GM19395 (cell line): ENCODE data around the gene COBL.

ENCODE experiments used
- ATAC-seq: cut with Tn5 transposase; IDR thresholded peaks from one replicate; pipeline ENCODE4 v1.9.1; 2021; ENCODE audit warnings: mild to moderate bottlenecking, moderate library complexity; ENCODE audit not compliant: unreplicated experiment

The COBL gene

DNA sequence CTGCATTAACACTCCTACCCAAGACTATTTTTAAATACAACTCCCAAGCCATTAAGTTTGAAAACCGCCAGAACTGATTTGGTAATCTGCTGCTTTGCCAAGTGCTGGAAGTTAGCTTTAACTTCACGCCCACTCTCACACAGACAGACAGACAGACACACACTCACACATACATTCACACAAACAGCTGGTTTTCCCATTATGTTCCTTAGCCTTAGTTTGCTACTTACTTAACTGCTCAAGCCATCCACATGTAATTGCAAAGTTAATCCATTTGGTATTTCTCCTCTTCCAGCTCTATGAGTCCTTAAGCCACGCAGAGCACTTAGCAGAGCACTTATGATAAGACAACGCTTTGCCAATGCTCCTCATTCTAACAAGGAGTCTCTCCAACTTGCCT lies 8.3 kb downstream of the COBL start:
- no peak for ATAC-seq

DNA sequence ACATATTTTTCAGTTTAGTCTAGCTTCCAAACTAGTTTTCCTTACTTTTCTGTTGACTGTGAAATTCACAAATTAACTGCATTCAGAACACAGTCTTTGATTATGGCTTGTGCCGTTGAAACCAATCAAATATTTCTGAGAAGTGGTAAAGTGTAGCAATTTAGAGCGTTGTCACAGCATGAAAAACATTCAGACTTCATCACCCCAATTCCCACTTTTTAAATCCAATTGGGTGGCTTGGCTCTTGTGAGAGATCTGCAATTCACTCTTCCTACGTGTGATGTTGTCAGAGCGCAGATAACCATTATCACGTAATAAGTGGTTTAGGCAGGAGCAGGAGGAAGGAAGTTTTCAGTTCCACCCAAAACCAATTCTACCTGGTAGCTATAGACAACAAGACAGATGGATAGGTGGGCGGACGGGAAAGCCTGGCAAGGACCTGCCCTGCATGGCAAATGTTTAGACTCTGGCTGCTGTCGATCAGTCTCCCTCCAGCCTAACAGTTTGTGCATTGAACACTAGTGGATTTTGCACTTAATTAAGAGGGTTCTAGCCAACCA lies 8.9 kb downstream of the COBL start:
- no peak for ATAC-seq

DNA sequence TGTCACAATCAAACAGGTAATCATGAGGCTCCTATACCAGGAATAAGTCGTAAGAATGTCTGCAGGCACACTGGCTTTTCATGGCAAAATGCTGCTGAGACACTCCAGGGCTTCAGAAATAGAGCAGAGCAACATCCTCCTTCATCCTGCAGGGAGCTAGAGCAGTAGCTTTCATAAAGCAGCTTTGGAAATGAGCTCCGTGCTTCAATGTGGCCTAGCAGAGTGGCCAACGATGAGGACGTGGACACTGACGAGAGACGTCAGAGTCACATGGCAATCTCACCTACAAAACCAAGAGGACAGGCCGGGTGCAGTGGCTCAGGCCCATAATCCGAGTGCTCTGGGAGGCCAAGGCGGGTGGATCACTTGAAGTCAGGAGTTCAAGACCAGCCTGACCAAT lies 9.8 kb downstream of the COBL start:
- no peak for ATAC-seq

DNA sequence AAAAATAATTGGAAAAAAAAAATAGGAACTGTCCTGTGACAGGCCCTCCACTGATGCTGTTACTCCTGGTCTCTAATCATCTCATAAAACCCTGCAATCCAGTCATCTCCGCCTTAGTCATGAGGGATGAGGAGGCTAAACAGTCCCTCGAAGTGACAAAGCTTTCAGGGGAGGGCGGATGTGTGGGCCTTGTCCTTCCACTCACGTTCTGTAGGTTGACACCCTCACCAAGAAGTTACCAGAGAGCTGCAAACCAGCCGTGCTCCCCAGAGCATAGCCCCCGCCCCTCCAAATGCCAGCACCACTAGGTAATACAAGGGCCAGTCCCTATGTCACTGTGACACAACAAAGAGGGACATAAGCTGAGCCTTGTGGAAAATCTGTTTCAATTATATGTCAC lies 11.9 kb downstream of the COBL start:
- no peak for ATAC-seq

DNA sequence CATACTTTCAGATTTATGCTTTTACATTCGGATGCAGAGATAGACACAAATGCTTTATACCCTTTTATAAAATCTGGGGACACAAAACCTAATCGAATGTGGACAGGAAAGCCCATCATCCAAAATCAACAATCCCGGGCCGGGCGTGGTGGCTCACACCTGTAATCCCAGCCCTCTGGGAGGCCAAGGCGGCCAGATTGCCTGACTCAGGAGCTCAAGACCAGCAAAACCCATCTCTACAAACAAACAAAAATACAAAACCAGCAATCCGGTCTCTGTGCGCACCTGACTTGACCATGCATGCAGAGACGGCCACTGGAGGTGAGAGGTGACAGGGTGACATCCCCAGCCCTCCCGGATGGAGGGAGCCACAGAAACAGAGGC lies 13.5 kb downstream of the COBL start:
- ATAC-seq: no peak

DNA sequence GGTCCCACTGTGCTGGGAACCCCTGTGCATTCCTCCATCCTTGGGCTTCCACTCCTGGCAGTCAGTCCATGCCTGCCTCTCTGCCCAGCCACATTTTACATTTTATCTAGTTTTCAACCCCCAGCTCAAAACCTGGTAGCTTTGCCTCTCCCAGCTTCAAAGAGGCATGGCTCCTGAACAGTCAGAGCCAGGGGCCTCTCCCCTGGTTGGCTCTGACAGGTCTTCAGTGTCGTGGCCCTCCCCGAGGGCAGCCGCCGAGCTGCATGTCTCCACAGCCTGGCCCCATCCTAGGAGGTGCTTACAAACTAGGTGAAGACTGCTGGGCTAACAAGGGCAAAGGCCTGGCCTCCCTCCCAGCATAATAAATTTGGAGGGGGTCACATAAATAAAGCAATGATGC lies 14.8 kb downstream of the COBL start:
- ATAC-seq: no peak

DNA sequence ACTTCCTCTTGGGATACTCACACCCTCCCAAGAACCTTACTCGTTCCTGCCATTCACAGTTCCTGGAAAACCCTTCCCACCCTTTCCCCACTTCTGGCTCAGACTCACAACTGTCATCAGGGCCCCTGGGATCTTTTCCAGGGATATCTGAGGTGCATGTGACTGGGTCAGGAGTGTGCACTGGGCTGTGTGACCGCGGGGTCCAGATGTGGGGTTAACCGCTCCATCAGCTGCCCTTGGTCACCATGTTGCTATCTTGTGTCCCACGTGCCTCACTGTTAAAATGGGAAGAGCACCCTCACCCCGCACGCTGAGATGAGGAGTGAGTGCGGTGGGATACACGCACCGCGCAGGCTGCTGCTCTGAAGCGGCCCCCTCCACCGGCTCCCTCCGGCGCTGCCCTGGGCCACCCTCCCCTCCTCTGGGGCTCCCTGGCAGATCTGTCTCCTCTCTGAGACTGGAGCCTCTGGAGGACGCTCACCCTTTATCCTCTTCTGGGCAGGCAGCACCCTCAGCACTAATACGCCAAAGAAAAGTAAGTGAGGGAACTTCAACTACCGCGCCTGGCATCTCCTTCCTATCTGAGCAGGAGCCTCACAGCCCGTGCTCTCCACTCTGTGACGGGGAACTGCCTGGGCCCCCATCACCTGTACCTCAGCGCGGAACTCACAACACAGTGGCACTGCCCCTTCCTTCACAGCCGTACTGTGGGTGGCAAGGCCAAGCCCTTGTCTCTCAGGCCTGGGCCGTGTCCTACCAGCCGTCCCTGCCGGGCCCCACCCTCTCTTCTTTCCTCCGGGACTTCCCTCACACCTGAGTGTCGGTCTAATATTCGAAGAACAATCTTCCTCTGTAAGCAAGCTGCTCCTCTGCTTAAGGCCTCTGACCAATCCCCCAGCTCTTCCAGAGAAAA lies 15.6 kb downstream of the COBL start:
- no peak for ATAC-seq

DNA sequence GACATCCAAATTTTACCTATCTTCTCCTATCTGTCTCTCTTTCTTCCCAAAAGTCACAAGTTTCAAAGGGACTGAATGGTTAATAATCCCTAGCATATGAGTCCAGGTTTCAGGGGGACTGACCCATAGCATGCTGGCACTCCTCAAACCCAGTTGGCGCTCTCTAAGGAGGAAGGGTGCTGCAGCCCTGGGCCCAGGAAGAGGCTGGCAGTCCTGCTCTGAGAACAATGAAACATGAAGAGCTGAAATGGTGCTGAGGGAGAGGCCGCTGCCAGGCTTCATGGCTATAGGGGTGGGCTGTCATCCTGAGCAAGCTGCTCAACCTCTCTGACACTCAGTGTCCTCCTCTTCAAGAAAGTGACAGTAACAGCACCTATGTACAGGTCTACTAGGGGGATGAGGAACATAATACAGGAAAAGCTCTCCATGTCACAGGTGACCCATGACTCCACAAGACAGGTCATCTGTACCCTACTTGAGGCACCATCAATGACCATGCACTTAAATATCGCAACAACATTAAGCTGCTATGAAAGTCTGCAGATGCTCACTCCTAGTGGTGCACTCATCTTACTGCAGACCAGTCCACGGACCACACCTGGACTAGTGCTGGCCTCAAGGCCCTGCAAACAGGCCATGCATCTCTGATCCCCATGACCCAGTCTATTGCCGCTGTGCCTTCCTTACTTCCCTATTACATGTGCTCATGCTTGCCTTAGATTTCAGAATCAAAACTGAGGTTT lies 17.0 kb downstream of the COBL start:
- no peak for ATAC-seq

DNA sequence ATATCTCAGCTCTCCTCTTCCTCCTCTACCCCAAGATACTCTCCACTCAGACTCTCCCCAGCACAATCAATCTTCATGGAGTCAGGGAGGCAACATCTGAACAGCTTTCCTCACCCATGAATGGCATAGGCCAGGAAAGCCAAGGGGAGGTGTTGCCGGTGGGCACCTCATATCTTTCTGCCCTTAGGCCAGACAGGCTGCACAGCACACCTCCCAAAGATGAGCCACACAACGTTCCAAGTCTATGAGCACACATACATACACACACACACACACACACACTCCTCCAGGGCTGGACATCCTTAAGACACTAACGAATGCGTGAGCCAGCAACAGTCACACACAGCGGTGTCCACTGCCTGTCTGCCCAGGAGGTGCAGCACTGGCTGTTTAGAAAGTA lies 17.7 kb downstream of the COBL start:
- ATAC-seq: no peak

DNA sequence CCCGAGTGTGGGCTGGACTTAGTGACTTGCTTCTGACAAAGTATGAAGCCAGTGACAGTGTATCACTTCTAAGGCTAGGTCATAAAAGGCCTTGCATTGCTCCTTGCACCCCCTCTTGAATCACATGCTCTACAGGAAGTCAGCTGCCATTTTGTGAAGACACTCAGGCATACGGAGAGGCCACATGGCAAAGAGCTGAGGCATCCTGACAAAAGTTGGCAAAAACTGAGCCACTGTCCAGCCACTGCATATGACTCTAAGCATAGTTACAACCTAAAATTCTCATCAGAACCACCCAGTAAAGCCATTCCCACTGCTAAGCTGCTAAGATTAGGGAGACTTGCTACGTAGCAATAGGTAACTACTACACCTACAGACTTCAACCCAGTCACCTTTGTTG lies 18.6 kb downstream of the COBL start:
- ATAC-seq: no peak

DNA sequence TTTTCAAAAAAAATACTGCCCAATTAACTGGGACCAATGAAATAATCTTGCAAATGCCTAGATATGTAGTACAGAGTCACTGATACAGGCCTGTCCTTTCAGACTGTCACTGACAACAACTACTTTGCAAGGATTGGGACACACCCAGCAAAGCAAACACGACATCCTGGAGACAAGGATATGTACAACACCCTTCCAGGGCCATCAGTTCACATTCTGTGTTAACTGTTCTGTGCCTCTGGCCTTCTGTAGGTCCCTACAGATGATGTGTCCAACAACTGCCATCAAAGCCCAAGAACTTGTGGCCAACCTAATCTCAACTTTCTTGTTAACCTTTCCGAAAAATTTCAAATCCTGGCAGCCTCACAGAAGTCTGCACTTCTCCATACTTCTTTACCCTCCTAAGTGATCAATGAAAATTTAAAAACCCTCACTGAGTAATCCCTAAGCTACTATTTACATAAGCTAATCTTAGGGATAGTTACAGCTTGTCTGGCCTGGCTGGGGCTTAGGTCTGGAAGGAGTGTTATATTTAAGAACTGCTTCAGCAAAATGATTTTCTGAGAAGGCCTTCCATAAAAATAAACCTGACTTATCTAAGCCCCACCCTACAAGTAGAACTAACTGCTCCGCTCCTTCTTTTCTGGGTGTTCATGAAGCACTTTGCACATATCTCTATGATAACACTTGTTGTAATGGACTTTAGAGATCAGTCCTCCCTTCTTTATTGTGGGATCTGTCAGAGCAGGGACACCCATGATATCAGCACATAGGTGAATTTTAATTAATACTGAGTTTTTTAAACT lies 21.0 kb downstream of the COBL start:
- no peak for ATAC-seq

DNA sequence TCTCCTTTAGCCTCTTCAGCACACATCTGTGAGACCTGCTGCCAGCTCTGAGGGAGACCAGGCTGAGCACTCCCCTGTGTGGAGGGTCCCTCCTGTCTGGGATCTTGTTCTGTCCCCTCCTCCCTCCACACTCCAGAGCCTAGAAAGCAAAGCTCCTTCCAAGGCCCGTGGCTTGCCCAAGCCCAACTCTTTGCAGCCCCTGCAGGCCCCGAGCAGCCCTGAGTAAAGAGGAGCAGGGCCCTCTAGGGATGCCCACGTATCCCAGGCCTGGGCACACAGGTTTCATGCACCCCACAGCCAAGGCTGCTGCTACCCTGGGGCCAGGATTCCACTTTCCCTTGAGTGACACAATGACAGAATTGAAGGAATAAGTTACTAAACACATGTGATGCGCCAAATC lies 24.0 kb downstream of the COBL start:
- no peak for ATAC-seq

DNA sequence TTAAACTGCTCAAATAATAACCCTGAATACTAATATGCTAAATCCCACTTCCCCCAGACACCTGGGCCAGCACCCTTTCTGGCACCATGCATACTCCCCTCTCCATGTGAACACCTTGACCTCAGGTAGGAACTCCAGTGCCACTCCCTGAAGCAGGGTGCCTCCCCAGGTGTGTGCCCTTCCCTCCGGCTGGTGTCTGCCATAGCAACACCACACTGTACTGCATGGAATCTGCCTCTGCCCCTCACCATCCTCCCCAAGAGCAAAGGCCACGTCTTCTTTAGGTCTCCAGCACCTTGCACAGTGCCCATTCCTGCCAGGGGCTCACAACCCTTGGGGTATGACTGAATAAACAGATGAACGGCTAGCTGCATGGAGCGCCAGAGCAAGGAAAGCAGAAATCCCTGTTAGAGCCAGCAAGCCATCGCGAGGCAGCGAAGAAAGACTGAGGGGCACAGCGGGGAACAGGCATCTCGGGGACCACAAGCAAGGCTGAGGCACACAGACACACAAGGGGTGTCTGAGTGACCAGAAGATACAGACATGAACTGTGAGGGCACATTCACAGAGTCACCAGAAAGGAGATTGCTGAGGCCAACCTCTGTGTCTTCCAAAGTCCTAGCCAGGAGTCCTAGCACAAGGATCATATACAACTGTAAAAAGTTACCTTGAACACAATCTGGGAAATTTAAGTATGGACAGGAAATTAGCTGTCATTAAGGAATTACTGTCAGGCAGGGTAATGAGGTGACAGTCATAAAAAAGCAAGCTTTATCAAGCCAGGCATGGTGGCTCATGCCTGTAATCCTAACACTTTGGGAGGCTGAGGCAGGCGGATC lies 25.7 kb downstream of the COBL start:
- ATAC-seq: no peak

DNA sequence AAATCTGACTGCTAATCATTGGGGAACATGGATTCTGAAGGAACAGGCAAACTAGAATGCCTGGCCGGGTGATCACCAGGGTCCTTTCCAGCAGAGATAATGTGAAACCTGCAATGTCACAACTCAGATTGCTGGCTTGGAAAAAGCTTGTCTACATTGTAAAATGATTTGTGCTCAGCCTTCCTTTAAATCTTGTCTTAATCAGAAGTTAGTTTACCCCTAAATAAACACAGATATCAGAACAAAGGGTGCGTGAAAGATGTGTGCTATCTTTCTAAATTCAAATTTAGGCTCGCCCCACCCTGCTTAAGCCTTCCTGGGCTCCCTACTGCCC lies 26.3 kb downstream of the COBL start:
- ATAC-seq: no peak

DNA sequence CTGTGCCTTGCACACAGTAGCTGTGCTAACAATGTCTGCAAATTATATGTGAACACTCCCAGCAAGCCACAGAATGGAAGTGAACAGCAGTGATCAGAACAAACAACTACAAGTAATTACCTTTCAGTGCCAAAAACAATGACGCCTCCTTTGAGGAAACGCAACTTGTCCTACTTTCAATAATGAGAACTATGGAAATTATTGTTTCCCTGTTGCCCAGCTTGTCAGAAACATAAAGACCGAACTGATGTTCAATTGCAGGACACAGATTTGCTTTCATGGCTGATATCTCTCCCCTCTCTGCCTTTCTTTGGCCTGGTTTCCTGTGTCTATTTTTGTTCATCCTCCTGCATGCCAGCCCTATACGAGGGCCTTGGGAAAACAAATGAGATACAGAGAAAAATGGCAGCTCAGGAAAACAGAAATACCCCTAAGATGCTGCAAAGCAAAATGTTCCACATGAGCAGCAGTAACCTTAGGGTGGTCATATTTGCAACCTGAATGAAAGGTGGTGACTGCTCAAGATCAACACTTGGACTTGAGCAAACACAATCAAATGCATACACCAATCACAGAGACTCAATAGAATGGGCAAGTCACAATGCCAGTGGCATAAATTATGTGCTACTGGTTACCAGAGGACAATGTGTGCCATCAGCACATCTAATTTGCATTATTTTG lies 26.8 kb downstream of the COBL start:
- ATAC-seq: no peak

DNA sequence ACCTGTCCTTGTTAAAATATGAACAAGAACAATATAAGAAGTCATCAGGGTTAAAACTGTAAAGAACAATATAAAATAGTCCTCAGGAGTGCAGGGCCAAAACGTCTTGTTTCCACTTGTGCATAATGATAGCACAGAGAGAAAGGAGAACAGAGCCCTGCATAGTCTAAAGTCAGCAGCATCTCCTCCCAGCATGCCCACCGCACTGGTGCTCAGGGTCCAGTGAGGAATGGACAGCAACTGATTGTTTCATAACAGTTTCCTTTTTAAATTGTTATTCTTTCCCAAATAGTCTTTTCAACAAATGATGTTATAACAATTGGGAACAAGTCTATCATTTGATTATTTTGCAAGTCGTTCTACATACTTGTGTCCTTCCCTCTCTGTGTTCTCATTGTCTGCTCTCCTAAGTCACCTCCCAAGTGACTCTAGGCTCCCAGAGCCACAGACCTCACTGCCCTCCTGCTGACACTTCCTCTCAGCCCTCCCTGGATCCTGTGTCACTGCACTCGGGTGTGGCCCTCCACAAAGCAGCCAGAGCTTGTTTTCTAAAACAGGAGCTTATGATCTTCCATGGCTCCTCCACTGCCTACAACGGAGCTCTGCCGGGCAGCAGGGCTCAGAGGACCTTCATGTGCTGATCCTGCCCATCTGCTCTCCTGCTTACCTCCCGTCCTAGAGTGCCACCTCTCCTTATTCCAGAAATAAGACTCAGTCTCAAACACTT lies 27.6 kb downstream of the COBL start:
- no peak for ATAC-seq

DNA sequence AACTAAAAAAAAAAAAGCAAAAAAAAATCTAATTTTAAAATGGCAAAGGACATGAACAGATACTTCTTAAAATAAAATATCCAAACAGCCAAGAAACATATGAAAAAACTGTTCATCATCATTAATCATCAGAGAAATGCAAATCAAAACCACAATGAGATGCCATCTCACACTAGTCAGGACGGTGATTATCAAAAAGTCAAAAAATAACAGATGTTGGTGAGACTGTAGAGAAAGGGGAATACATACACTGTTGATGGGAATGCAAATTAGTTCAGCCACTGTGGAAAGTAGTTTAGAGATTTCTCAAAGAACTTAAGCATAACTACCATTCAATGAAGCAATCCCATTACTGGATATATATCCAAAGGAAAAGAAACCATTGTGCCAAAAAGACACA lies 30.2 kb downstream of the COBL start:
- no peak for ATAC-seq

DNA sequence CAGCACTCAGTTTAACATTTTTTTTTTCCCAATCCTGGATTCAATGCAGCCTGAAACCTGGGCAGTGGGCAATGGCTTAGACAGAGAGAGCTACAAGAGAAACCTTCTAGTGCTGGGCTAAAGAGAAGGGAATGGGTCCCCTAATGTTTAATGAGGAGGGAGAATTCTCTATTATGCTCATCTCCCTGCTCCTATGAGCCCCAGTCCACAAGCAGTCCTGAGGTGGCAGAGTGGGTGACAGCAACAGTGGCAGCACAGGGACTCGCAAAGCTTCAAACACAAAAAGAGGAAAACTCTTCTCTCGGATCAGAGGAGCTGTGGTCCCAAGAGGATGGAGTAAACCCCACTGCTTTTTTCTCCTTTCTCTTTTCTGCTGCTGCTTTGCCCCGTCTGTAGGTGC lies 36.5 kb downstream of the COBL start:
- ATAC-seq: no peak

DNA sequence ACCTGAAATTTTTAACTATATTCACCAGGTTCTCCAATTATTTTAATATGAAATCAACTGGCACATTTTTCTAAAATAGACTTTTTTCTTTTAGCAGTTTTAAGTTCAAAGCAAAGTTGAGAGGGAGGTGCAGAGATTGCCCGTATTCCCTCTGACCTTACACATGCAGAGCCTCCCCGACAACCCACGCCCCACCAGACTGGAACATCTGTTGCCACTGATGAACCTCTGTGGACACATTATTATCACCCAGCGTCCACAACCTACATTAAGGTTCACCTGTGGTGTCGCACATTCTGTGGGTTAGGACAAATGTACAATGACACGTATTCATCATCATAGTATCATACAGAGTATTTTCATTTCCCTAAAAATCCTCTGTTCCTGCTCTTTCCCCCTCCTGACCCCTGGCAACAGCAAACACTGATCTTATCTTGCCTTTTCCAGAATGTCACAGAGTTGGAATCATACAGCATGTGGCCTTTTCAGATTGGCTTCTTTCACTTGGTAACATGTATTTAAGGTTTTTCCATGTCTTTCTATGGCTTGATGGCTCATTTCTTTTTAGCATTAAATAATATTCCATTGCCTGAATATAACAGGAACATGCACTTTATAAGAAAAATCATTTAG lies 37.1 kb downstream of the COBL start:
- no peak for ATAC-seq
